K562 (cell line): ENCODE results near the gene FYB1. TPM values are rescaled to one million over a fixed set of nuclear protein-coding genes. Genes with fewer than 3 reads are reported as not detected.

Experiments used
- ATAC-seq: fragments of 200-7000 bp; cut with Tn5 transposase; 3 replicates; pipeline ENCODE4 v1.9.1; 2020; ENCODE audit warnings: moderate library complexity
- BruUV-seq: library from RNA; stranded (reverse); fragments of 400-500 nt; replicated peaks from 2 replicates; lab custom pipeline; 2021; lab: Mats Ljungman, UMichigan
- CTCF ChIA-PET: fragments of 300-600 bp; formaldehyde crosslinking; extraction: SDS; loops from one replicate; lab custom pipeline; 2021; ENCODE audit warnings: low intra/inter-chr PET ratio; lab: Yijun Ruan, JAX
- POLR2A ChIA-PET: fragments of 300-600, 350-650 bp; sonication (Branson Sonifier 250); formaldehyde crosslinking; extraction: SDS; loops from one replicate; lab custom pipeline; 2021; ENCODE audit warnings: antibody characterized with exemption, inconsistent platforms; lab: Yijun Ruan, JAX
- DNase-seq, 4 experiments: peaks; one replicate each; pipeline versions ENCODE4 v3.0.0 to v3.0.0-alpha.2; 2011 to 2018; ENCODE audit warnings: low spot score in 3 of 4, mixed read lengths in 3 of 4; ENCODE audit errors: extremely low read depth in 1 of 4
- FAIRE-seq: peaks from 2 replicates; lab custom pipeline; 2011; peaks lifted over from hg19 to GRCh38; lab: Jason Lieb, UNC
- H2AFZ ChIP-seq: 2 replicates; pipeline ENCODE4 v1.6.0; 2011; ENCODE audit warnings: low read depth, low read length, control low read depth, inconsistent platforms
- H3K27ac ChIP-seq: fragments of 200-600 bp; 3 replicates; pipeline ENCODE4 v1.8.0; 2011; ENCODE audit warnings: low read depth, mild to moderate bottlenecking, control low read depth, inconsistent platforms, low read length, moderate library complexity, mixed read lengths; ENCODE audit errors: extremely low read depth
- H3K27me3 ChIP-seq, 2 experiments: fragments of 300-600 bp in 1 of 2; 2 replicates in 1 of 2; 3 replicates in 1 of 2; pipeline versions ENCODE4 v1.6.0 to v1.8.0; 2011; ENCODE audit warnings: inconsistent platforms in 2 of 2, low read length in 2 of 2, mild to moderate bottlenecking in 1 of 2, mixed read lengths in 1 of 2, moderate library complexity in 1 of 2; ENCODE audit not compliant: control insufficient read depth in 2 of 2, insufficient read depth in 2 of 2
- H3K36me3 ChIP-seq: fragments of 300-600 bp; 3 replicates; pipeline ENCODE4 v1.8.0; 2011; ENCODE audit warnings: mild to moderate bottlenecking, low read length, inconsistent platforms; ENCODE audit not compliant: control insufficient read depth, insufficient read depth
- H3K4me1 ChIP-seq, 2 experiments: fragments of 200-600 bp in 1 of 2; replicated peaks in 1 of 2; 2 replicates in 1 of 2; 3 replicates in 1 of 2; pipeline versions ENCODE4 v1.5.1 to v1.8.0; 2011; ENCODE audit warnings: inconsistent platforms in 2 of 2, low read length in 2 of 2, mild to moderate bottlenecking in 1 of 2, mixed read lengths in 1 of 2, moderate library complexity in 1 of 2; ENCODE audit not compliant: control insufficient read depth in 2 of 2, insufficient read depth in 2 of 2
- H3K4me2 ChIP-seq: 2 replicates; pipeline ENCODE4 v1.6.1; 2011; ENCODE audit warnings: low read length, control low read depth, inconsistent platforms, mixed read lengths; ENCODE audit not compliant: insufficient read depth
- H3K4me3 ChIP-seq: fragments of 200-600 bp; sonication (generic), shearing (Covaris generic); 2 replicates; pipeline ENCODE4 v1.5.1; 2016; ENCODE audit warnings: control low read depth, inconsistent platforms
- H3K79me2 ChIP-seq: fragments of 200-600 bp; 3 replicates; pipeline ENCODE4 v1.8.0; 2011; ENCODE audit warnings: low read length, inconsistent platforms; ENCODE audit not compliant: control insufficient read depth, insufficient read depth
- H3K9ac ChIP-seq, 2 experiments: 2 replicates each; pipeline versions ENCODE4 v1.6.0 to v1.6.1; 2011; ENCODE audit warnings: low read depth in 2 of 2, low read length in 2 of 2, control low read depth in 1 of 2, inconsistent platforms in 1 of 2, mild to moderate bottlenecking in 1 of 2, mixed read lengths in 1 of 2; ENCODE audit not compliant: insufficient read depth in 1 of 2
- H3K9me1 ChIP-seq: one replicate; pipeline ENCODE4 v1.6.0; 2011; ENCODE audit warnings: inconsistent platforms, mild to moderate bottlenecking, low read length, moderate library complexity; ENCODE audit not compliant: control insufficient read depth, insufficient read depth
- H3K9me3 ChIP-seq: replicated peaks from 2 replicates; pipeline ENCODE4 v1.5.1; 2011; ENCODE audit warnings: low read depth, low read length, inconsistent platforms; ENCODE audit not compliant: control insufficient read depth, insufficient read depth
- H4K20me1 ChIP-seq: replicated peaks from 2 replicates; pipeline ENCODE4 v1.6.1; 2011; ENCODE audit warnings: low read length, inconsistent platforms, mixed read lengths; ENCODE audit not compliant: control insufficient read depth, insufficient read depth
- ARNT ChIP-seq, 2 experiments: fragments of 450-650 bp; IDR thresholded peaks; 2 replicates each; pipeline ENCODE4 v1.6.1; 2016; ENCODE audit warnings: mild to moderate bottlenecking in 1 of 2
- DDX20 ChIP-seq: fragments of 450-650 bp; IDR thresholded peaks from 2 replicates; pipeline ENCODE4 v1.6.1; 2016; ENCODE audit warnings: missing genetic modification characterization, low read depth, mild to moderate bottlenecking, missing compliant biosample characterization, moderate library complexity
- DLX4 ChIP-seq: fragments of 250-450 bp; sonication (Bioruptor Pico); IDR thresholded peaks from 2 replicates; pipeline ENCODE4 v1.6.1; 2021; ENCODE audit warnings: mild to moderate bottlenecking
- ETV1 ChIP-seq: fragments of 450-650 bp; conservative IDR thresholded peaks from 2 replicates; pipeline ENCODE4 v1.6.1; 2016; ENCODE audit warnings: missing genetic modification characterization, control low read depth, low read depth, missing compliant biosample characterization
- NR4A1 ChIP-seq, 2 experiments: fragments of 250-450 bp in 1 of 2; fragments of 450-650 bp in 1 of 2; sonication (Bioruptor Pico) in 1 of 2; IDR thresholded peaks; 2 replicates each; pipeline versions ENCODE4 v1.4.0 to v1.6.1; 2016 to 2020; ENCODE audit warnings: mild to moderate bottlenecking in 2 of 2, missing compliant biosample characterization in 1 of 2, missing genetic modification characterization in 1 of 2, moderate library complexity in 1 of 2
- RCOR1 ChIP-seq, 2 experiments: IDR thresholded peaks; 2 replicates each; pipeline ENCODE4 v1.6.1; 2012; ENCODE audit warnings: low read depth in 2 of 2, low read length in 2 of 2, borderline replicate concordance in 1 of 2, improper control_type of control experiment in 1 of 2
- USF1 ChIP-seq: sonication (generic); formaldehyde crosslinking; IDR thresholded peaks from 2 replicates; pipeline ENCODE4 v1.9.0; 2022; ENCODE audit warnings: mild to moderate bottlenecking, missing genetic modification reagents
- ZBTB17 ChIP-seq: fragments of 450-650 bp; formaldehyde crosslinking; IDR thresholded peaks from 2 replicates; pipeline ENCODE4 v1.4.0; 2020; ENCODE audit warnings: mild to moderate bottlenecking
- ZBTB49 ChIP-seq: sonication (generic); formaldehyde crosslinking; IDR thresholded peaks from 2 replicates; pipeline ENCODE4 v1.8.0; 2022; ENCODE audit warnings: missing genetic modification reagents, mild to moderate bottlenecking, borderline replicate concordance
- ZNF586 ChIP-seq: fragments of 450-650 bp; formaldehyde crosslinking; conservative IDR thresholded peaks from 2 replicates; pipeline ENCODE4 v1.4.0; 2020; ENCODE audit warnings: mild to moderate bottlenecking, moderate library complexity
- ZNF707 ChIP-seq: fragments of 250-450 bp; sonication (Bioruptor Pico); conservative IDR thresholded peaks from 2 replicates; pipeline ENCODE4 v1.8.0; 2022; ENCODE audit warnings: inconsistent platforms, mild to moderate bottlenecking, moderate library complexity
- WGBS: fragments of 100-300 bp; shearing (Covaris generic); methylation state at CpG from one replicate; pipeline ENCODE4 v1.1.6; 2016; ENCODE audit warnings: low coverage, mixed read lengths; ENCODE audit not compliant: insufficient coverage; ENCODE audit errors: missing lambda C conversion rate; 5-methylcytosine and 5-hydroxymethylcytosine counted together
- in situ Hi-C: fragments of 300-500 bp; cut with MboI; formaldehyde crosslinking; loops from 4 replicates; pipeline ENCODE4 v1.15.0; 2018; ENCODE audit warnings: inconsistent platforms, mixed read lengths
- intact Hi-C: fragments of 100-400 bp; cut with micrococcal nuclease; formaldehyde crosslinking; loops from 2 replicates; pipeline ENCODE4 v1.14.2; 2022
- polyA plus RNA-seq, 8 experiments: library from polyadenylated mRNA; depleted of rRNA in 4 of 8; stranded (reverse) in 5 of 8; unstranded in 3 of 8; fragments of >200 nt; fragmentation: Nextera tagmentation in 2 of 8; fragmentation: Illumina TruSeq in 1 of 8; extraction: Ambion mirVana in 2 of 8; extraction: Trizol in 1 of 8; gene quantifications; 2 replicates each; pipeline versions ENCODE4 v1.2.1 to v1.2.3, GENCODE V29; 2011 to 2014; ENCODE audit warnings: inconsistent platforms in 1 of 8, missing spikeins in 1 of 8
- total RNA-seq, 7 experiments: library from RNA; depleted of rRNA in 6 of 7; stranded (reverse); fragments of >200 nt in 6 of 7; fragmentation: Illumina TruSeq in 2 of 7; extraction: Trizol in 2 of 7; gene quantifications; 2 replicates each; pipeline versions ENCODE4 v1.2.1 to v1.2.3, GENCODE V29; 2011 to 2021; ENCODE audit warnings: low replicate concordance in 1 of 7
- TF ChIP-seq, protein P1 (sequence below): fragments of 250-450 bp; sonication (Bioruptor Pico); IDR thresholded peaks from 2 replicates; pipeline ENCODE4 v1.5.1; 2021; ENCODE audit warnings: mild to moderate bottlenecking
- TF ChIP-seq, protein P2 (sequence below): fragments of 250-450 bp; sonication (Bioruptor Pico); IDR thresholded peaks from 2 replicates; pipeline ENCODE4 v1.8.0; 2022; ENCODE audit warnings: moderate library complexity, mild to moderate bottlenecking, inconsistent platforms

Gene FYB1
- total and polyA plus RNA-seq, 9 of the 15 experiments (the other 6 are each of a cell fraction or from before 2014, with no cell fraction given), result 4.7 to 31.5 (median 9.7) TPM

DNA sequence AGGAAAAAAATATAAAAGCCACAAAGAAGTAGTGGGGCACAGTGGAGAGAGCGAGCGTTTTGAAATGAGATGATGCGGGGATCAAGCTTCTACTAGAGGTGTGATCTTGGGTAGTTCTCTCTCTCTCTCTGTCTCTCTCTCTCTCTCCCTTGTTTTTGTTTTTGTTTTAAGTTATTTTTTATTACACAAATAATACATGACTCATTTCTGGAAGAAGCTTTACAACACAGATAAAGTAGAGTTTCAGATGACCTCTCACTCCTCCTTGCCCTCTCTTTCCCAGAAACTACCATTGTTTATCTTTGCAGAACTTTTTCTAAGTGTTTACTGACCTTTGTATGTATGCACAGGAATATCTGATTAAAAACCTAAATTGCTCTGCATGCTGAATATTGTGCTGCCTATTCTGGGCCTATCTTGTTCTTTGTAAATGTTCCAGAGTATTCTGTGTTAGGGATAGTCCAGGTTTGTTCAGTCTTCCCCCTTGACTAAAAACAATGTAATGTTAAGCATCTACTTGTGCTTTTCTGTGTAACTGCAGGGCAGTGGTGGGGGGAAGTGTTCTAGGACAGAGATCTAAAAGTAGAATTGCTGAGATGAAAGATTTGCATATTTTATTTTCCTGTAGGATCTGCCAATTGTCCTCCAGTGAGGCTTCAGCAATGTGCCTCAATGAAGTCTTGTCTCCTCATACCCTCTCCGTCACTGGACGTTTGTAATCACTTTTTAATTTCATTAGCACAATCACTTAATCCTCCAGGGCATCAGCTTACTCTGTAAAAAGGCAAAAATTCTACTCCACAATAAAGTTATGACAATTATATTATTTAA, 52.0 kb downstream of the FYB1 start:
- peak in 3 of 4 experiments; percentile 42 to 66 (median 48) for DNase-seq
- FAIRE-seq, result peak; percentile 44
- Histone ChIP-seq H3K9ac (peak overlapping the region in 1 of 2 experiments; percentile 16; a peak in 2 of 4 replicates), H2AFZ (peak overlapping the region; percentile 63), H4K20me1 (no peaks in the 10 kb centered on the region), H3K27me3 (no peaks in the 10 kb centered on the region), H3K79me2 (no peaks in the 10 kb centered on the region), H3K36me3 (no peaks in the 10 kb centered on the region), H3K27ac (peak overlapping the region; percentile 63; the same call in 2 of the 3 replicates), H3K9me1 (no peaks in the 10 kb centered on the region), H3K4me2 (peak overlapping the region; percentile 39), H3K9me3 (no peaks in the 10 kb centered on the region; the same call in 1 of the 2 replicates), H3K4me1 (peaks cover 0 to 34% of the 10 kb centered on the region in 2 experiments; a peak in 4 of 5 replicates), H3K4me3 (no peak overlapping the region)
- ChIA-PET CTCF (no interaction called here), POLR2A (interaction anchor here (0.6 to 1.5 kb wide), 6 partner anchors 10 to 137 kb away, joined by 3 to 5 read pairs (median 3); no protein-coding TSS in a partner anchor)
- intact Hi-C loops, result no loop called here
- WGBS, result 14% methylated on average over 5 of the region's 5 CpGs
- peak; percentile 62 for ATAC-seq
- in situ Hi-C loops, result no loop called here
- BruUV-seq, result no TSS peak
- no peak for TF ChIP-seq ETV1 (tag)
- TF ChIP-seq ZBTB17 (CRISPR knock-in tag), result no peak
- TF ChIP-seq ZBTB49 (CRISPR knock-in tag), result no peak
- TF ChIP-seq, protein P1, sequence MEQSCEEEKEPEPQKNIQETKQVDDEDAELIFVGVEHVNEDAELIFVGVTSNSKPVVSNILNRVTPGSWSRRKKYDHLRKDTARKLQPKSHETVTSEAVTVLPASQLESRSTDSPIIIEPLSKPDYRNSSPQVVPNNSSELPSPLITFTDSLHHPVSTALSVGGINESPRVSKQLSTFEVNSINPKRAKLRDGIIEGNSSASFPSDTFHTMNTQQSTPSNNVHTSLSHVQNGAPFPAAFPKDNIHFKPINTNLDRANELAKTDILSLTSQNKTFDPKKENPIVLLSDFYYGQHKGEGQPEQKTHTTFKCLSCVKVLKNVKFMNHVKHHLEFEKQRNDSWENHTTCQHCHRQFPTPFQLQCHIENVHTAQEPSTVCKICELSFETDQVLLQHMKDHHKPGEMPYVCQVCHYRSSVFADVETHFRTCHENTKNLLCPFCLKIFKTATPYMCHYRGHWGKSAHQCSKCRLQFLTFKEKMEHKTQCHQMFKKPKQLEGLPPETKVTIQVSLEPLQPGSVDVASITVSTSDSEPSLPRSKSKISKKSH (CRISPR knock-in tag), result no peak
- no peak for TF ChIP-seq NR4A1 (CRISPR knock-in tag; IDR thresholded peaks at IDR 0.05)
- TF ChIP-seq NR4A1 (tag; IDR thresholded peaks at IDR 0.05), result no peak
- TF ChIP-seq DLX4, result no peak
- TF ChIP-seq, protein P2, sequence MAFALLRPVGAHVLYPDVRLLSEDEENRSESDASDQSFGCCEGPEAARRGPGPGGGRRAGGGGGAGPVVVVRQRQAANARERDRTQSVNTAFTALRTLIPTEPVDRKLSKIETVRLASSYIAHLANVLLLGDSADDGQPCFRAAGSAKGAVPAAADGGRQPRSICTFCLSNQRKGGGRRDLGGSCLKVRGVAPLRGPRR, result no peak
- TF ChIP-seq ZNF586 (CRISPR knock-in tag), result no peak
- no peak for TF ChIP-seq ZNF707 (CRISPR knock-in tag)
- TF ChIP-seq DDX20 (tag), result no peak
- TF ChIP-seq USF1, result no peak
- TF ChIP-seq RCOR1 (IDR thresholded peaks at IDR 0.05; ENCODE audit: borderline replicate concordance in 1 of 2, low read depth in 2 of 2, low read length in 2 of 2), result peak in 1 of 2 experiments; percentile 72; a peak in 2 of 4 replicates
- TF ChIP-seq ARNT (IDR thresholded peaks at IDR 0.05), result peak; percentile 31 to 47; a peak in 2 of 4 replicates
